ENCODE results near the gene SMLR1.

Gene SMLR1

GRCh38 chr6:130851026-130851425 is 23.8 kb downstream of the SMLR1 start:
- DNase-seq (ENCODE audit: low read depth, low spot score), result no peak

DNA sequence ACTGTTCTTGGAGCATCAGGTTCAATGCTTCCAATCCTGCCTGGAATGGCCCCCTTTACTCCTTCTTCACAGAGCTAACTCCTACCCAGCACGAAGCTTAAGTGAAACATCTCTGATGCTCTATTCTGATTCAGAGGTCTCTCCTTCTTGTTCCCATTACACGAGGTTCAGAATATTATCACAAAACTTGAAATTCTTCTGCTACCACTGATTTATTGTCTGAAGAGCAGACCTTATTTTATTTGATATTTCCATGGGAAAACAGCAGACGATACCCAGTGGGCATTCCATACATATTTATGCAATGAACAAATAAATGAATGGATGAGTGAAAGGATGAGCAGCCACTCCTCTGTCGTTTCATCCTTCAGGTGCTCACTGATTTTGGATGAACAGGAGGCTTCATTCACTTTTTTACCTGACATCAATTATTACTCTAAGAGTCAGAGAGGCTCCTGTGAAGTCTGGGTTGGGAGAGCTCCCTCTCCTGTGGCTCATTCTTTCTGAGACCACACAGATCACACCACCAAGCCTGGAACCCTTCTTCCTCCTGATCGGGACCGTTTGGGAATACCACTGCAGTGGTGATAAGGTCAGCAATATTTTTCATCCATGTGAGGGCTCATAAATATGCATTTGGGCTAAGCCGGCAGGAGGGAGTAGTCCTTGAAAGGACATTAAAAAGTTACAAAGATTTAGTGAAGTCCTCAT is 25.8 kb downstream of the SMLR1 start:
- DNase-seq (ENCODE audit: low read depth, low spot score), result no peak

DNA sequence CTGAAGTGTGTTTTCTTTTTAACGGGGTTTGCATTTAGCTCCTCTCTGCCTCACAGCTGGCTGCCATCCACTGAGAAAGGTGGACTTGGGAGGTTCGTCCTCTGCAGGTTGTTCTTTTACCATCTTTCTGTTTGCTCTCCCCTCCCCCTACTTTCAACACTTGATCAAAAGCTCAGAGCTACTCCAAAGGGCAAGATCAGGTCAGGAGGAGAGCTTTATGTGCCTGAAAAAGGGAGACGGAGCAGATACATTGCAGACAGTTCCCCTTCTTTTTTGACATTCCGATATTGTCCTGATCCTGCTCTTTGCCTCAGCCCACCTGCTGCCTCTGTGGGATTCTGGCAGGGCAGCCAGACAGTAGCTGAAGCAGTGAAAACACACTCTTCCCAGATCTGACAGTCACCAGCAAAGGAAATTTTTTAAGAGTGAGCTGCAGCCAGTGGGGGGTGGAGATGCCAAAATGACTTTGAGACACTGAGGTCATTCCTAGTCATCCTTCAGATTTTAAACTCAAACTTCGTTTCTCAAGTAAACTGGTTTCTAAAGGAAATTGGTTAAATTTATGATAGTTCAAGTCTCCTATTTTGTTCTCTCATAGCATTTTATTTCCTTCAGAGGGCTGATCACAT is 26.5 kb downstream of the SMLR1 start:
- DNase-seq (ENCODE audit: low read depth, low spot score), result peak; percentile 38

- no peak for DNase-seq (ENCODE audit: low read depth, low spot score)
These were observed 30.8 kb downstream of the SMLR1 start for GRCh38 chr6:130858054-130858453.

DNA sequence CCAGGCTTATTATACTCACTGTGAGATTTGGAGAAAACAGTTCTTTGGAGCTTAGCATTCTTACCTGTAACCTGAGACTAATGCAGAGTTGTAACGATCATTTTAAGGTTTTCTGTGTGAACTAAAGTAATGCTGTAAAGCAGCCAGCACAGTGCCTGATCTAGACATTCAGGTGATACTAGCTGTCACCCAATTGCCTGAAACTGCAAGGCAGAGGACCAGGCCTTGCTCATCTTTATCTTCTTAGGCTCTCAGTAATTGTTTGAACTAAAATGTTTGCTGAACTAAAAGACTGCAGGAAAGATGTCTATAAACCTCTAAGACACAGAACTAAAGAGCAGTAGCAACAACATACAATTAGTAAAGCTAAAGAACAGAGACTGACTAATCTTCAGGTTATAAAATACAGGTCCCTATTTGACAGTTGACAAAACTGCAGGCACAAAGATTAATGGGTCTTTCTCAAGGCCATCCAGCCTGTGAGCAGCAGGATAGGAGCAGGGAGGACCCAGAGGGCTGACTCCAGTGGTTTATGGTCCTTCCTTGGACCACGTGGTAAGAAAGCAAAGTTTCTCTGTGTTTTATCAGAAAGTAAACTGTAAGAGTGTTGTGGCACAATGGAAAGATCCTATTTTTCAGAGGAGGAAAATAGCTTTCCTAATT is 31.4 kb downstream of the SMLR1 start:
- no peak for DNase-seq (ENCODE audit: low read depth, low spot score)

DNA sequence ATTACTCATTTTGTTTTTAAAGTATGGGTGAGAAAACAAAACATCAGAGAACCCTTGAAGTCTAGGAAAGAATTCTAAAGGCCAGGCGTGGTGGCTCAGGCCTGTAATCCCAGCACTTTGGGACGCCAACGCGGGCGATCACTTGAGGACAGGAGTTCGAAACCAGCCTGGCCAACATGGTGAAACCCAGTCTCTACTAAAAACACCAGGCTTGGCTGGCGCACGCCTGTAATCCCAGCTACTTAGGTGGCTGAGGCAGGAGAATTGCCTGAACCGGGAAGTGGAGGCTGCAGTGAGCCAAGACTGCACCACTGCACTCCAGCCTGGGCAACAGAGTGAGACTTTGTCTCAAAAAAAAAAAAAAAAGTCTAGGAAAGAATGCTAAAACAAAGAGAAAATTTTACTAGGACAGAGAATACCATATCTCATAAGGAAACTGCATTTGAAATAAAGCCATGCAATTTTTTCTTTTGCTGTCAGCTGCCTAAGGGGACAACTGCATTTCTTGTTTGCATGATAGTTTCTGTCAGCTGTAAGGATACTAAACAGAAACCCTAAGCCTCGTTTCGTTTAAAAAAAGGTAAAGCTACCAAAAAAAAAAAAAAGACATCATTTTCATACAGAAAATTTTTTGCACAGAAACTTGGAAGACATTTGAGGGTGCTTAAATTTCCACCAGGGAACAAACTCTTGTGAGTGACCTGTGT is 32.1 kb downstream of the SMLR1 start:
- no peak for DNase-seq (ENCODE audit: low read depth, low spot score)

DNA sequence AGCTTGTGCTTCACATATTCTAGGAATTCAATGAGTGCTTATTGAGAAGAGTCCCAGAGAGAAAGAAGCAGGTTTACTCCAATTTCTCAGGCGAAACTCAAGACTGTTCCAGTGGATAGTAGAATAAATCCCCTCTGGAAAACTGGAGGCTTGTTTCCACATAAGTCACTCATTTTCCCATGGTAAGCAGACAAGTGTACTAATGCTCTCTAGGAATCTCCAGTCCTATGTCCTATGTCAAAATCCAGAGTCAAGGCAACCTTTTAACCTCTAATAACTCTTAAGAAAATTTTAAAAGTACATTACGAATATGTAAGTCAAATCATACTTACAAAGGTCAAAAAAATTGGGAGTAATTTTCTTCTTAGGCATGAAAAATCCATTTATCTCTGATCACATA is 35.2 kb downstream of the SMLR1 start:
- DNase-seq (ENCODE audit: low read depth, low spot score), result no peak

DNA sequence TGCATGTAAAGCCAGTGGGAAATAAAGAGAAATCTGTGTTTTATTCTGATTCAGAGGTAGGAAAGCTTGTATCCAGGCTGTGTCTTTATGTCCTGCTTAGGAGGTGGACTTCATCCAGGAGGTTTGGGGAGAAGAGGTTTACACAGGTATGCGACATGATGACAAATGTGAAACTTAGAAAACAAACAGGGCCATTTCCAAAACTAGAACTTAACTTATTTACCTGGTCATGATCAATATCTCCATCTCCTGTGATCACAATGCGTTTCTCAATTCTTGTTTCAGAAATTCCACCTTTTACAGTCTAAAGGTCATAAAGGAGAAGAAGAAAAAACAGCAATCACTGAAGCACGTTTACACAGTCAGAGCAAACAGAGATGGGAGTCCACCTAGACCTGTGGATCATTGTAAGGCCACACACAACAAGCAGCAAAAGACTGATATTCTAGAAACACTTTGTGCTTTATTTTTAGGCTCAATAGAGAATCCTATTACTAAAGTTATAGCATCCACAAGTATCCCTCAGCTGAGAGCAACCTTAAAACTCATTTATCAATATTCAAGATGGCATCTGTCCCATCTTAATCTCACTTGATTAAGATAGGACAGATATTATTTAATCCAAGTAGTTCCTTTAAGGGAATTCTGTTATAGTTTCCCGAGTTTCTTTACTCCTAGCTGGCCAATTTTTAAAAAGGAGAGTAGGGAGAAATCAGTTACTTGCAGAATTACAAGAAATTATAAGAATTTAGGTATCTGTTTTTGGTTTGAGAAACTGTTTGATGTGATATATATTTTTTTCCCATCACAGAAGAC is 36.4 kb downstream of the SMLR1 start:
- DNase-seq (ENCODE audit: low read depth, low spot score), result no peak

DNA sequence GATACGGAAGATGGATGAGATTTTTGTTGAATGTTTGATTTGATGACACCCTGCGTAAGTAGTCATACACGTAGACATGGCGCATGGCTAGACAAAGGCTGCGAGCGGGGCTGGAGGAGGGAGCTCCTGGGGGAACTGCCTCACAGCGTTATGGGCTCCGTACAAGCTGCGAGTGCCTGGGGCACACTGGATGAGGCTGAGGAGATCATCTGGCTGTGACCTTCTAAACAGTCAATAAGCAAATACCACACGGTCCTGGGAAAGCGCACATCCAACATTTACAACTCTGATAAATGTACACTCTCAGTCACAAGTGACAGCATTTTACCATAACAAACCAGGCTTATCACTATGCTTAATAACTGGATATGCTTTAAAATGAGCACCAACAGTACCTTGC is 37.1 kb downstream of the SMLR1 start:
- no peak for DNase-seq (ENCODE audit: low read depth, low spot score)

DNA sequence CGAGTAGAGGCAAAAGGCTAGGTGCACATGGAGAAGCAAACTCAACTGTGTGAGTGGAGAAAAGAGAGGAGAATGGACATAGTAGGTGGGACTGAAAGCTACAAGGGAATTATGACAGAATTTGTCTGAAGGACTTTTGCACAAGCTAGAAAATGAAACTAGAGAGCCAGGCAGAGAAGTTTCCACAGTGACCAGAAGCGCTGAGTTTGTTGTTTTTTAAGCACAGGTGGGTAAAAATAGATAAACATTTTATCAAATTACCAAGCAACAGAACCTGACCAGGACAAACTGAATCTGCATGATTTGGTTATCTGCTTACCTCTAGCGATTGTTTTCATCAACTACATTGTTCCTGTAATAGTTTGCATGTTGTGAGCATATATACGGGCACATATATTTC is 38.6 kb downstream of the SMLR1 start:
- no peak for DNase-seq (ENCODE audit: low read depth, low spot score)

DNA sequence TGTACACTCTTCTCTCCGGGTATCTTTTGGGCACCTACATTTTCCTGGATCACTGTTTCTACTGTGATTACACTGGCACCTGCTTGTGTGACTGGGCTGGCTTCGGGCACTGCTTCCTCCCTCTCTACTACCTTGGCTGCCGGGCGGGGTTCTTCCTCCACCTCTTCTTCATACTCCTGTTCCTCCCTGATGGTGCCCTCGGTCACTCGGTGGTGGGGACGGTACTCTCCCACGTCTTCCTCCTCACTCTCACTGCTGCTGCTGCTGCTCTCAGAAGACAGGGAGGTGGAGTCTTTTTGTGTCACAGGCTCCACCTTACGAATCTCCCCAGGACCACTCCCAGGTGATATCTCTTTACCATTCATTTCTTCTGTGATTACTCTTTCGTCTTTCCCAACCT is 42.5 kb downstream of the SMLR1 start:
- no peak for DNase-seq (ENCODE audit: low read depth, low spot score)

DNA sequence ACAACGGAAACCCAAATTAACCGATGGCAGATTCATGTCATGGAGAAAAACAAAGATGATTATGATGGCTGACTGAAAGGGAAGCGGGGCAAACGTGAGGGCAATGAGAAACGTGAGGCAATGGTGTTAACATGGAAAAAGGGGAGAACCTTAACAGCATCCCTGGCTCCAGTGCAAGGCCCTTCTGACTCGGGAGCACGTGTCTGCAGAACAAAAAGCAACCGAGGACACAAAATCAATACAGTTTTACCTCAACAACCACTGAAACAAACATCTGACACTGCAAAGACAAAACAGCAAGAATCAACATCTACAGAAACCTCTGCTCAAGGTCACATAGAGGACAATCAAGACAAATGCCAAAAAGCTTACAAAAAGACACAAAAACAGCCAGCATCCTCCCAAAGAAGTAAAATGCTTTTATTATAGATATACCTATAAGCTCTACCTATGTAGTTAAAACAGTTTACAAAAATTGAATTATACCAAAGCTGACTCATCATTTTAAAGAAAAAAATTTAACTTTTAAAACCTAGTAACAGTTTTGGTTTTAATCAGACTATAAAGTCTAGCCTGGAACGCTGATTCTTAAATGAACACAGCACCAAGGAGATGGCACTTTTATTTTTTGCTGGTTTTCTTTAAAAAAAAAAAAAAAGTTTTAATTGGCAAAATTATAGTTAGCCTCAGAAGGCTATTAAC is 43.1 kb downstream of the SMLR1 start:
- DNase-seq (ENCODE audit: low read depth, low spot score), result no peak

- peak; percentile 74 for DNase-seq (ENCODE audit: low read depth, low spot score)
These were observed 45.3 kb downstream of the SMLR1 start for GRCh38 chr6:130872250-130873095.

DNA sequence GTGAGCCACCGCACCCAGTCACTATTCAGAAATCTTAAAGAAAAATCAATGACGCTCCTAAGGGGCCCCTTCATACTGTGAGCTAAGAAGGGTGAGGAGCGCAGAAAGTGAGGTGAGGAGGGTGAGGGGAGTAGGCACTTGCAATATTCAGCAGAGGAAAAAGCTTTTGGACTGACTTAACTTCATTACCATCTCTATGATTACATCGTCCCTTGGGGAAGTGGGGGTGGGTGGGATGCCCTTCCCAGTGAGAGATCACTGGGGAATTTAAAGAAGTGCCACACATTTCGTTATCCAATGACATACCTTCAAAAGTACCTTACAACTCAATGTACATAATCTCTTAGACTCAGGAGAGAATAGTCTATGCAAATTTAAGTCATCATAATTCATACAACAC is 46.5 kb downstream of the SMLR1 start:
- DNase-seq (ENCODE audit: low read depth, low spot score), result no peak

DNA sequence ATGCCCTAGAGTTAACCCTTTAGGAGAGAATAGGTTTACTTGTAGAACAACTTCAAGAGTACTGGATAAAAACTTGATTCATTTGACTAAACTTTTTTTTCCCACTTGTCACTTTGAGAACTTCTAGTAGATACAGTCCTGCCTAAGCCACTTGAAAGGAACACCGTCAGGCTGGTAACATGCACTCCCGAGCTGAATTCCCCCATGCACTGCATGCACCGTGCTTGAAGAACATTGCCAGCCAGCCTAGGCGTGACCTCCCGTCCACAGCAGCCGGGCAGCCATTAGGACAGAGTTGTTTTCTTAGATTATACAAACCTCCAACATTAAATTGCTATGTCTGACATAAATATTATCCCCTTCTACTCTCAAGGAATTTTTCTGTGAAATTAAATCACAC is 52.6 kb downstream of the SMLR1 start:
- no peak for DNase-seq (ENCODE audit: low read depth, low spot score)

DNA sequence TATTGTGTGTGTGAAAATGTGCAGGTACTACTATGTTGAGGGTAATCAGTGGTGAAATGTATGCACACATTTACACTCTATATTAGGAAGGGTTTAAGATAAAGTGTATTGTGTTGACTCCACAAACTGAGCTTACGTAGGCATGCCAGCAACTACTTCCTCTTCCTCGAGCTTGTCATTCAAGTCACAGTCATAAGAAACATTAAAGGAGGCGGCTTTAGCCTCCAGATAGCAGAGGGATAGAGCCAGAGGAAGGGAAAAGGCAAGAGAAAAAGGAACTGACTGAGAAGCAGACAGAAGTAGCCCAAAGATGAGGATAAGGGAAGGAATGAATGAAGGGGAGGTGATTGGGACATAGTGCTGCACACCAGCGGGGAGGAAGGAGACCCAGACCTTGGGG is 55.2 kb downstream of the SMLR1 start:
- no peak for DNase-seq (ENCODE audit: low read depth, low spot score)

DNA sequence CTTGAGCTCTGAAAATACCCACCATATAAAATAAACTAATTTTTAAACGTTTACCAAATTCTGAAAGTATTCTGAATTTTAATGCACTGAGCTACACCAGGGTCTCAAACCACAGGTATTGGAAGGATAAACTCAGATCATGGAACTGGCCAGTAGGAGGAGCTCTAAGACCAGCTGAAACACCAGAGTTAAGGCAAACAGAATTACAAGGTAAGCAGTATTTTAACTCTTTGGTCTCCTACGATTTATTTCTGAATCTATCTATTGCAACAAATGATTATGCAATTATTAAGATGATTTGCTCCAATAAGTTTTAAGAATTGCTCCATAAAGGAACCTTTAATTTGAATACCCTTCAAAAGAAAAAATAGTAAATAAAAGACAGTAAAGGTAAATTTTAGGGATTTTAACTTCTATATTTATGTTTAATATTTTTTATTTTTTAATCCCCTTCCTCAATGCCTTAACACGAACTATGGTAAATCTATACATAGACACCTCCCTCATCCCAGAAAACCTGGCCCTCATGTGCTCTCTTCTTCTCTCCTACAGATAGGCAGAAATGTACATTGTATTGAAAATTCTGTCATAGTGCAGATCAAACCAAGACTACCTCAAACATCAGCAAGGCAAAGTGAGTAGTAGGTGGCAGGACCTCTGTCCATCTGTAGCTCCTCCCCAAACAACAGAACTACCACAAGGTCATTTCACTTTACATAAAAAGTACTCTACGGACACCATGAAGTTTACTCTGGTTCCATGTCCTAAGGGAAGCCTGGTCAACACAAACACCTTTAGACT is 58.4 kb downstream of the SMLR1 start:
- peak; percentile 88 for DNase-seq (ENCODE audit: low read depth, low spot score)

All from astrocyte of the hippocampus (primary cell).